OCI-LY3 (cell line): ENCODE measurements around the gene SLC5A11.

Source experiments
- H2AFZ ChIP-seq: fragments of 200-600, 300-600 bp; shearing (Covaris generic); 2 replicates; pipeline ENCODE4 v1.6.0; 2014; ENCODE audit warnings: antibody characterized with exemption, low read depth, low read length
- H3K27ac ChIP-seq: fragments of 200-600, 300-600 bp; sonication (generic); 2 replicates; pipeline ENCODE4 v1.5.1; 2014; ENCODE audit warnings: mild to moderate bottlenecking, low read length, moderate library complexity, mixed read lengths
- H3K27me3 ChIP-seq: fragments of 200-600, 300-600 bp; sonication (generic); 2 replicates; pipeline ENCODE4 v1.6.1; 2014; ENCODE audit warnings: low read depth, low read length, mixed read lengths
- H3K36me3 ChIP-seq: fragments of 200-600, 300-600 bp; sonication (generic); replicated peaks from 2 replicates; pipeline ENCODE3; 2014; ENCODE audit warnings: low read depth, low read length, mixed read lengths
- H3K4me1 ChIP-seq: fragments of 300-600, 200-600 bp; sonication (generic); 2 replicates; pipeline ENCODE4 v1.6.1; 2014; ENCODE audit warnings: low read length, mixed read lengths
- H3K4me2 ChIP-seq: fragments of 200-600, 300-600 bp; sonication (generic); 2 replicates; pipeline ENCODE4 v1.6.1; 2014; ENCODE audit warnings: low read length, mixed read lengths
- H3K4me3 ChIP-seq: fragments of 300-600, 200-600 bp; sonication (generic); 2 replicates; pipeline ENCODE4 v1.5.1; 2014; ENCODE audit warnings: antibody characterized with exemption, mild to moderate bottlenecking, low read length, moderate library complexity
- H3K79me2 ChIP-seq: fragments of 300-600, 200-600 bp; shearing (Covaris generic); 2 replicates; pipeline ENCODE4 v1.6.1; 2014; ENCODE audit warnings: mild to moderate bottlenecking, low read length, mixed read lengths
- H3K9ac ChIP-seq: fragments of 300-600, 200-600 bp; shearing (Covaris generic); 2 replicates; pipeline ENCODE4 v1.6.0; 2014; ENCODE audit warnings: mild to moderate bottlenecking, low read length, moderate library complexity
- H3K9me3 ChIP-seq: fragments of 200-600, 300-600 bp; shearing (Covaris generic); 2 replicates; pipeline ENCODE4 v1.6.1; 2014; ENCODE audit warnings: low read length, mixed read lengths; ENCODE audit not compliant: insufficient read depth
- H4K20me1 ChIP-seq: fragments of 200-600, 300-600 bp; sonication (generic); 2 replicates; pipeline ENCODE4 v1.6.1; 2016; ENCODE audit warnings: low read length, mixed read lengths; ENCODE audit not compliant: insufficient read depth
- CTCF ChIP-seq: fragments of 200-600, 300-600 bp; sonication (generic); IDR thresholded peaks from 2 replicates; pipeline ENCODE4 v1.5.1; 2014; ENCODE audit warnings: antibody characterized with exemption, low read length, low read depth
- EZH2phosphoT487 ChIP-seq: fragments of 200-600 bp; shearing (Covaris generic); IDR thresholded peaks from 2 replicates; pipeline ENCODE4 v1.6.1; 2018; ENCODE audit warnings: antibody characterized with exemption, mixed run types, low read depth

SLC5A11 gene

GRCh38 chr16:24915576-24915975 is 69.8 kb downstream of the SLC5A11 start:
- H3K4me1 ChIP-seq = no peaks in the 10 kb centered on the region
- H2AFZ ChIP-seq = no peak overlapping the region
- H3K4me3 ChIP-seq = no peak overlapping the region
- H3K9ac ChIP-seq = no peak overlapping the region
- no peak overlapping the region for H3K27ac ChIP-seq
- no peak overlapping the region for H3K4me2 ChIP-seq
- no peak for TF ChIP-seq EZH2phosphoT487
- no peak for TF ChIP-seq CTCF
- no peaks in the 10 kb centered on the region for H3K27me3 ChIP-seq
- no peaks in the 10 kb centered on the region for H3K9me3 ChIP-seq
- peaks cover 50% of the 10 kb centered on the region for H3K36me3 ChIP-seq
- H3K79me2 ChIP-seq = peaks cover 19% of the 10 kb centered on the region; the same call in 1 of the 2 replicates
- peaks cover 62% of the 10 kb centered on the region for H4K20me1 ChIP-seq

- Histone ChIP-seq H3K27me3 (no peaks in the 10 kb centered on the region), H3K4me2 (no peak overlapping the region), H3K4me3 (no peak overlapping the region), H3K9me3 (no peaks in the 10 kb centered on the region), H3K79me2 (peaks cover 36% of the 10 kb centered on the region), H3K27ac (no peak overlapping the region), H3K36me3 (peaks cover 67% of the 10 kb centered on the region), H4K20me1 (peaks cover 79% of the 10 kb centered on the region), H3K9ac (no peak overlapping the region), H2AFZ (no peak overlapping the region), H3K4me1 (no peaks in the 10 kb centered on the region)
- no peak for TF ChIP-seq CTCF
- no peak for TF ChIP-seq EZH2phosphoT487
Measured at GRCh38 chr16:24917236-24917635, 71.5 kb downstream of the SLC5A11 start.

- TF ChIP-seq EZH2phosphoT487 (no peak), CTCF (no peak)
- Histone ChIP-seq H3K4me3 (no peak overlapping the region), H3K9me3 (no peaks in the 10 kb centered on the region), H3K9ac (no peak overlapping the region), H3K4me2 (no peak overlapping the region), H3K27me3 (no peaks in the 10 kb centered on the region), H3K27ac (no peak overlapping the region), H3K36me3 (peaks cover 71% of the 10 kb centered on the region), H3K4me1 (no peaks in the 10 kb centered on the region), H2AFZ (no peak overlapping the region), H3K79me2 (peaks cover 40% of the 10 kb centered on the region), H4K20me1 (peaks cover 82% of the 10 kb centered on the region)
Measured at GRCh38 chr16:24917891-24918290, 72.1 kb downstream of the SLC5A11 start.

- Histone ChIP-seq H4K20me1 (peaks cover 84% of the 10 kb centered on the region), H3K9ac (no peak overlapping the region), H3K27me3 (no peaks in the 10 kb centered on the region), H3K4me1 (no peaks in the 10 kb centered on the region), H3K36me3 (peaks cover 77% of the 10 kb centered on the region), H3K27ac (no peak overlapping the region), H3K4me3 (no peak overlapping the region), H3K79me2 (peaks cover 46% of the 10 kb centered on the region), H3K9me3 (no peaks in the 10 kb centered on the region), H3K4me2 (no peak overlapping the region), H2AFZ (no peak overlapping the region)
- TF ChIP-seq CTCF (no peak), EZH2phosphoT487 (no peak)
Measured at GRCh38 chr16:24918641-24919040, 72.9 kb downstream of the SLC5A11 start.
